GM19328 (cell line): Measurements from ENCODE around the gene CMTM7.
A peak's percentile ranks its signal among the peaks of the same experiment; 100 is the strongest.

ENCODE experiments used
- ATAC-seq: cut with Tn5 transposase; IDR thresholded peaks from one replicate; pipeline ENCODE4 v1.9.1; 2021; ENCODE audit warnings: mild to moderate bottlenecking, moderate library complexity; ENCODE audit not compliant: unreplicated experiment

The CMTM7 gene

DNA sequence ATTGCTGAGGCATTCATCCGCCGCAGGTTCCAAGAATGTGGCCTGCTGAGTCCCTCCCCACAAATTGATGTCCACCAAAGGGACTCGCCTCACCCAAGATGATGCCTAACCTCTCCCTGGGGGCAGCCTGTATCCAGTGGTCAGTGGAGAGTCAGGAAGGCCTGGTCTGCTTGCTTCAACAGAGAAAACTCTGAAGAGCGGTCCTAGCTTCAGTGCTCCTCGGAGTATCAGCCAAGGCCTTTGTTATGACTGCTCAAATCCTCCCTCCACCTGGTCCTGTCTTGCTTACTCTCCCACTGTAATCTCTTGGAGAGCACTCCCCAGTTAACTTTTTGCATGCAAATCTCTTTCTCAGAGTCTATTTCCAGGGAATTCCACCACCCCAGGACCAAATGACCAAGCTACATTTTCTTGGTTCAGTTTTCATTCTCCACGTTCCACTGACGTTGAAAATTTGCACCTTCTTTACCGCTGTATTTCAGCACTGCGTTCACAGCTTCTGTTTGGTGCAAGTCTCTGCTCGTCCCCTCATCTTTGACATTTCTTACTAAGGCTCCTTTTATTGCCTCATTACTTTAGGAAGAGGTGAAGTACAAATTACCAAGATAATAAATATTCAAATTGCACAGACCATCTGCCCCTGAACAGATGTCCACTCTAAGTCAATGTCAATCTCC, 22.3 kb downstream of the CMTM7 start:
- no peak for ATAC-seq

DNA sequence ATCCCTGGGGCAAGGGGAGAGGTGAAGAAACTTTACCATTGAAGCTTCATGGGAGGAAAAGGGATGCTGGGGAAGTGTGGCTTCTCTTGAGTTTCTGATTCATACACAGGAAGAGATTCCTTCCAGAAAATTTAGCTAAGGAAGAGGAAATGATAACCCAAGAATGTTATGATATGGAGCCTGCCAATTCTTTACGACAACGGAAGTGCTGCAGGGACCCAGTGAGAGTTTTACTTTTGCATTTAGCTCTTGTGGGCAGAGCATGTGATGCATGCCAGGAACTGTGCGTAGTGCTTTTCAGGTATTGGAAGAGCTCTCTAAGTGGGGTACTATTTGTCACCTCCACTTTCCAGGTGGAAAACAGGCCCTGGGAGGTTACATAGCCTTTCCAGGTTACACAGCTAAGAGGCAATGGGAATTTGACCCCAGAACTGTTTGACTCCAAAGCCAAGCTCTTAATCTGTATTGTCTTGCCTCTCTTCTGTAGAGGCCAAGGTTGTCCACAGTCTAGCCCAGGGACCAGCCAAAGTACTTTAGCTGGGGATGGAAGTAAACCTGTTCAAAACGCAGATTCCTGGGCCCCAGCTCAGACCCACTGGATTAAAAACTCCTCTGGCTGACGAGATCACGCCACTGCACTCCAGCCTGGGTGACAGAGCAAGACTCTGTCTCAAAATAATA, 23.0 kb downstream of the CMTM7 start:
- ATAC-seq: no peak

DNA sequence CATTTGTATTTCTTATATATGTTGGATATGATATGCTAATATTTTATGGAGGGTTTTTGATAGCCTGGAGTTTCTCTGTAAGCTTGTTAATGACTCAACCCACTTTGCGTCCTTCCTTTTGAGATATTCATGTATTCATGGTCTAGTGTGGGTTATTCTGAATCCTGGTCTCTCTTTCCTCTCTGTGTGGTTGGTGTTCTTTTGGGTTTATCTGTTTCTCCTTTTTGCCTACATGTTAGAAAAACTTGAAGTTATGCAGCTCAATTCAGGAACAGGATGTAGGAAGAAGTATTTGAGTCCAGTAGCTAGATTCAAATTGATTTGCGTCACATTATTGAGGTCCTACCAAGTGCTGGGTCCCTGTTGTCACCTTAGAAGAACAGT, 28.1 kb downstream of the CMTM7 start:
- ATAC-seq: no peak

DNA sequence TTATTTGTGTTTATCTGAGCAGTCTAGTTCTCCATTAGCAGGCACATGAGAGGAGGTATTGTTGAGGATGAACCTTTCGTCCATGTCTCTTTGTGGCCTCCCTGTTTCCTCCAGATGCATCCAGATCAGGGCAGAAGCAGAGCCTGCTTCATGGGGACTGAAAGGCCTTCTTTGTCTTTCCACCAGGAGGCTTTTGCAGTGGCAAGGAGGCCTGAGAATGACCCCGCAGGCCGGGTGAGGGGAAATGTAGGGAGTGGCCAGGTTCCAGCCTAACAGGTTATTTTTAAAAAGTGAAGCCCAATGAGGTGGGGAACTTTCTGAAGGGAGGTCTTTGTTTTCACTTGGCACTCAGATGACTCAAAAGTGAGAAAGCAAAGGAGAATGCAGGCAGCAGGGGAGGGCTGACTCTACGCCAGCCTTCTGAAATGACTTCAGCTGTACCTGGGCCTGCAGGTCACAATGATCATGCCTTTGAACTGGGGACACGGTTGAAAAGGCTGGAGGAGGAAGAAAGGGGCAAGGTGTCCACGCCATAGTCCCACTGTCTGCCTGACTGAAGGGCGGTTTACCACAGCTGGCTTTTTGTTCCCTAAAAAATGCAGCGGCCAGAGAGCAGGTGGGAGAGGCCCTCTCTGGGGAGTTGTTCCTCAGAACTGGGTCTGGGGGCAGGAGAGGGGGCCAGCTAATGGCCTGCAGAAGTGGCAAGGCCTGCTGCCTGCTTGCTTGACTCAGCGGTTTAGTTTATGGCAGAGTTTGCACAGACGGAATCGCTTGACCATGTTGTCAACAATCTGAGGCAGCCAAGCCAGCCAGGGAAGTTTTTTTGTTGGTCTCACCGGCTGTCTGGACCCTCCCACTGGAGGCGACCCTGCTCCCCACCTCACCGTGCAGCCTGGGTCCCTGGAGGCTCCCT, 28.7 kb downstream of the CMTM7 start:
- ATAC-seq: peak; percentile 64

DNA sequence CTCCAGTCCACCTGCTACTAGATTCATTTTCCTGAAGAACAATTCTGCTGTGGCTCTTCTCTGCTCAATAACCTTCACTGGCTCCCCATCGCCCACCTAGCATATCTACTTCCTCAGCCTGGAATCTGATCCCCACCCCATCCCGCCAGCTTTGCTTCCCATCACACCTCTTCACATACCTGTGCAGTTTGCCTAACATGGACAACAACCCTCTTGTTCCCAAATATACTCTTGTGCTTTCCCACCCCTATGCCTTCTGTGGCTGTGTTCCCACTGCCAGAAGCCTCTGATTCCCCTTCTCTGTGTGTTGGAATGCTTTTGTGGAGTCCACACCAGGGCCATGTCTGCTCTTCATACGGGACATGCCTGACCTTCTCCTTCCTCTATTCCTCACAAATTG, 29.5 kb downstream of the CMTM7 start:
- ATAC-seq: no peak

DNA sequence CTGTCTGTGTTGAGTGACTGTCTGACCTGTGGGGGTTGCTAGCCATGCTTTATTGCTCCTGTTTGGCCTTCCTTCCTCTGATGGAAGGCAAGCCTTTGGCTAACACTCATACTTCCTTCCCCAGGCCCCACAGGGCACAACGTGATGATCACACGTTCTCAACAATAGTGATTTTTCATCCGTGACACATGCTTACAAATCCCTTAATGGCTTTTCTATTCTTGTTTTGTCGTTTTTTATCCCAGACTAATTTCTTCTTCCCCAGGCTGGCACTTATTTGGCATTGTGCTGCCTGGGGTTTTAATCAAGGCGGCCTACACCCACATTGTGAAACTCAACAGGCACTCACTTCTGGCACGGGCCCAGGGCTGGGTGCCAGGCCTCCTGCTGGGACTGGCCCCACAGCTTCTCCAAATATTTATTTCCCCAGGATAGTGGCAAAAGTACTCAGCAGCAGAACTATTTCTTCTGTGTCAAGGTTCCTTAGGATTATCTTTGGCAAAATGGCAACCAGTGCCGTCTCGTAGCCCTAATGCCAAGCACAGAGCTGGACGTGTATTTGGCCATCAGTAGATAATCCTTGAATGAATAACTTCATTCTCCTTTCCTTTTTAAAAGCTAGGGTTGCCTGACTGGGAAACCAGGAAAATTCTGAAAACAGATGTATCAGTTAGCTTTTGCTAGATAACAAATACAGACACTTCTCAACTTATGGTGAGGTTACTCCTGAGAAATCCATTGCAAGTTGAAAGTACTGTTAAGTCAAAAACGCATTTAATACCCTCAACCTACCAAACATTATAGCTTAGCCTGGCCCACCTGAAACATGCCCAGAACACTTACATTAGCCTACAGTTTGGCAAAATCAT, 30.6 kb downstream of the CMTM7 start:
- ATAC-seq: no peak

DNA sequence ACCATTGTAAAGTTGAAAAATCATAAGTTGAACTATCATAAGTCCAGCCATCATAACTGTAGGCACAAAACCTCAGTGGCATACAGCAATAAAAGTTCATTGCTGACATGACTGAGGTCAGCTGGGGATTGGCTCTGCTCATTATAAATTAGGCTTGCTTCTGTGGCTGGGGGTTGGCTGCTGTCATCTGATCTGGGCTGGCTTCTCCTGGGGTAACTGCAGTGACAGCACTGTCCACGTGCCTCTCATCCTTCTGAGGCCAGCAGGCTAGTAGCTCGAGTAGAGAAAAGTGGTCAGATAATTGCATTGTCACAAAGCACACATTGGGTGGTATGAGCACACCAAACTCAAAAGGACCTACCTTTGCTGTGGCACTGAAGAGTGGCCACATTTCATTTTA, 31.3 kb downstream of the CMTM7 start:
- ATAC-seq: no peak

DNA sequence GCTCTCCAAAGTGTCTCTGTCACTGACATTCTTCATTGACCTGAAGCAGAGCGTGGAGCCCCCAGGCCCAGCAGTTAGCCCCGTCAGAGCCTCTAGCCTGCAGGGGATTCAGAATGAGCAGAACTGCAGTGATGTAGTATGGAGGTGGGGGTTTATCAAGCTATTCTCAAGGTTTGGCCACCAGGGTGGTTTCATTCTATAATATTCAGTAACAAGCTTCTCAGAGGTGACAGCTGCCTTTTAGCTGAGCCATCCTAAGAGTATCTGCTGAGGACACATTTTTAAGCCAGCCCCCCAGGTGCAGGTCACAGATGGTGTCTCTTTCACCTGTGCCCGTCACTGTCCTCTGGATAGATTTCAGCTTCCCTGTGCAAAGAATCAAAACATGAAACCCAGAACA, 31.9 kb downstream of the CMTM7 start:
- peak; percentile 31 for ATAC-seq

DNA sequence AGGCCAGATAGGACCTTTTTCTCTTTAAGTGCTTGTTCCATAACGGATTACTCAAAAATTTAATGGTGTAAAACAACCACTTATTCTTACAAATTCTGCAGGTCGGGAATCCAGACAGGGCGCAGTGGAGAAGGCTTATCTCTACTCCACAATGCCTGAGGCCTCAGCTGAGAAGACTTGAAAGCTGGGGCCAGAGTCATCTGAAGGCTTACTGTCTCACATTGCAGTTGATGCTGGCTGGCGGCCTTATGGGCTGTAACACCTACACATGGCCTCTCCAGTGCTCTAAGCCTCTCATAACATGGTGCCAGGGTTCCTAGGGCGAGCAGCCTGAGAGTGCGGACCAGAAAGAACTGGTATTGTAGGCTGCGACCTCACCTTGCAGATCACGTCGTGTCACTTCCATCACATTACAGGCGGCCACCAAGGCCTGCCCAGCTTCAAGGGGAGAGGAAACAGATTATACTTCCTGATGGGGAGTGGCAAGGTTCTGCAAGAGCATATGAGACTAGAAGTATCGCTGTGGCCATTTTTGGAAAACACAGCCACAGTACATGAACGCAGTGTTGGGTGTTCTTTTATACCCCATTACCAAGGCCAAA, 32.4 kb downstream of the CMTM7 start:
- no peak for ATAC-seq

DNA sequence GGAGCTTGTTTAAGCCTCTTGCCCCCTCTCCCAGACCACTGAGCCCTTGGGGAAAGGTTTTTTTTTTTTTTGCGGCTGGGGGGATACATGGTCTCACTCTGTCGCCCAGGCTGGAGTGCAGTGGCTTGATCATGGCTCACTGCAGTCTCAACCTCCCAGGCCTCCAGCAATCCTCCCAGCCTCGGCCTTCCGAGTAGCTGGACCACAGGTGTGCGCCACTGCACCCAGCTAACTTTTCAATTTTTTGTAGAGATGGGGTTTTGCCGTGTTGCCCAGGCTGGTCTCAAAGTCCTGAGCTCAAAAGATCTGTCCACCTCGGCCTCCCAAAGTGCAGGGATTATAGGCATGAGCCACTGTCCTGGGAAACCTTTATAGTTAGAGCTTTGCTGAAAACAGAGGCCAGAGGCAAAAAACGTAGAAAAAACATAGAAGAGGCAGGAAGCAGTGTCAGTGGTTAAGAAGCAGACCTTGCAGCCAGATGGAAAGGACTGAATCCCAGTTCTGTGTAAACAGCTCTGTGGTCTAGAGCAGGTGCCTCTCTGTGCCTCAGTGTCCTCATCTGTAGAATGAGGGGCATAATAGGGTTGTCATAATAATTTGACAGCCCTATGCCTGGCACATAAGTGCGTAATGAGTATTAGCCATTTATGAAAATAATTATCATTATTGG, 33.1 kb downstream of the CMTM7 start:
- ATAC-seq: no peak

DNA sequence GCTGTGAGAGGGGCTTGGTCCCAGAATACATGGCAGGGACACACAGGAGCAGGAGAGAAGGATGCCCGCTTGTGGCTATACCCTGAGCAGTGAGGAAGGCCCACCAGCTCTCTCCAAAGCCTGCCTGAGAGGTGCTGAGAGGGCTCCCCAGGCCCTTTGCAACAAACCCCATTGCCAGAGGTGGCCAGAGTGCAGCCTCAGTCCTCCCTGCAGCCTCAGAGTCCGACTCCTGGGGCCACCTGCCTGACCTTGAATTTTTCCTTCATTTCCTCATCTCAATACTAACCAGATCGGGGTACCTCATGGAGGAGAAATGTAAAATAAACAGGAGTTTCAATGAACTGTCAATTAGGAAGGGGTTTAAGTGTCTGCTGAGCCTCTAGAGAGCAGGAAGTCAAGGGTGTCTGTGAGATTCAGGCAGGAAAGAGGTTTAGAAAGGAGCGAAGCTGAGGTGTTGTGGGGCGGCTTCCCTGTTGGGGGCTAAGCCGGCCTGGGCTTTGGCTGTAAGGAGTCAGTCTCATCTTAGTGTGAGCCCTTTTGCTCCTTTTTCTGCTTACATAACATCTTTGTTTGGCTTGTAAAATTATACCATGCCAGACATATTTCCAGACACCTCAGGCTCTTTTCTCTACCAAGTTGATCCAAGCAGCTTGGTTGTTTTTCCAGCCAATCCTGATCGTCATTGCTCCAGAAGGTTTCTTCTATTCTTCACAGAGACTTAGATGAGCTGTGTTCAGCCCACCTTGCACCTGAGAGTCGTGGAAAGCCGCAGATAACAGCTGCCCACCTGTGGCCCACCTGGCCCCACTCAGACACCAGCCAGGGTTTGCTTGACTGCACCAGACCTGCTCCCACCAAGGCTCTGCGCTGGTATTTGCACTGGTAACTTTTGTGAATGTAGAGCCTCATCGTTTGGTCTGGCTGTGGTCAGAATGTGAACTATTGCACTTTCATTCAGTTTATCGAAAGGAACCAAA, 36.7 kb downstream of the CMTM7 start:
- peak; percentile 61 for ATAC-seq

DNA sequence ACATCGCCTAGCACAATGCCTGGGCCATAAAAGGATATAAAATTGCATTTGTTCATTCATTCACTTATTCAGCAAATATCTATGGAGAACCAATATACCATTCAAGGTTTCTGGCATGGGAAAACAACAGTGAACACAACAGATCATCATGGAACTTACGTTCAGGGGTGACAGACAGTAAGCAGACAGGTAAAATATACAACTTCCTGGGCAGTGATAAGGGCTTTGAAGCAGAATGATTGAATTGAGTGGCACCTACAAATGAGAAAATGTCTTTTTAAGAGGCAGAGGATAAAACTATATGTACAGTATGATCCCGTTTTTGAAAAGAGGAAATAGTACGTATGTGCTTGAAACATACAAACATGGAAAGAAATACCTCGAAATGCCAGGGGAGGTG, 39.2 kb downstream of the CMTM7 start:
- no peak for ATAC-seq

DNA sequence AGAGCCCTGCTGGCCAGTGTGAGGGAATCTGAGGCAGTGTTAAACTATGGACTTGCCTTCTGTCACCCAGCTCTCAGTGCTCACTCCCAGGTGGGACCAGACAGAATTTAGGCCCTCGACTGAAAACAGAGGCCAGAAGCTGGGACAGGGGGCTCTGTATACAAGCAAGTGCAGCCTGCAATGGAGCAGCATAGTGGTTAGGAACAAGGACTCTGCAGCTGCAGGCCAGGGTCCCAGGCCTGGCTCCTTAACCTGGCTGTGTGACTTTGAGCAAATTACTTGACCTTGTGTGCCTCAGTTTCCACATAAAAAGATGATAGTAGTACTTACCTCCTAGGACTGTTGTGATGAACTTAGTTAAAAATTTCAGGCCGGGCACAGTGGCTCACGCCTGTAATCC, 39.8 kb downstream of the CMTM7 start:
- no peak for ATAC-seq

DNA sequence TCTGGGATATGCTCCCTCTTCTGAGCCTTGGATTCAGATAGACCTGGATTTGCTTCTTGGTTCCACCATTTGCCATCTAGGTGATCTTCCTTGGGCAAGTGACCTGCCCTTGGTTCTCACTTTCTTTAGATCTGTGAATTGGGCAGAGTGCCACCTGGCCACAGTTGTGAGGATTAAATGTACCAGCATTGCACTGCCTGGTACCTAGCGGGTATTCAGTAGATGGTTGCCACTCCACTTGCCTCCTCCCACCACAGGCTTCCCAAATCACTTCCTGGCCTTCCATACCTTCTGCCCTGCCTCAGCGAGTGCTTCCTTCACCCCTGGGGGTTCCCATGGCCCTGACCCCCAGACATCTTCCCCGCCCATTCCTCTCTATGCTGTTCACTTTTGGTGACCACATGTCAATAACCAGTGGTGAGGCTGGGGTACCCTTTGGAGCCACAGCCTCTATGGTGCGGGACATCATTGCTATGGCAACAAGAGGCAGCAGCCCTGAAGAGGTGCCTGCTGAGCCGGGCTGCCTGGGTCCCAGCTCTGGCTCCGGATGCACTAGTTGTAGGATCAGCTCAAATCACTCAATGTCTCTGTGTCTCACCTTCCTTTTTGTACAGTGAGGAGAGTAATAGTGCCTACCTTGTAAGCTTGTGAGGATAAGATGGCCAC, 40.5 kb downstream of the CMTM7 start:
- no peak for ATAC-seq

DNA sequence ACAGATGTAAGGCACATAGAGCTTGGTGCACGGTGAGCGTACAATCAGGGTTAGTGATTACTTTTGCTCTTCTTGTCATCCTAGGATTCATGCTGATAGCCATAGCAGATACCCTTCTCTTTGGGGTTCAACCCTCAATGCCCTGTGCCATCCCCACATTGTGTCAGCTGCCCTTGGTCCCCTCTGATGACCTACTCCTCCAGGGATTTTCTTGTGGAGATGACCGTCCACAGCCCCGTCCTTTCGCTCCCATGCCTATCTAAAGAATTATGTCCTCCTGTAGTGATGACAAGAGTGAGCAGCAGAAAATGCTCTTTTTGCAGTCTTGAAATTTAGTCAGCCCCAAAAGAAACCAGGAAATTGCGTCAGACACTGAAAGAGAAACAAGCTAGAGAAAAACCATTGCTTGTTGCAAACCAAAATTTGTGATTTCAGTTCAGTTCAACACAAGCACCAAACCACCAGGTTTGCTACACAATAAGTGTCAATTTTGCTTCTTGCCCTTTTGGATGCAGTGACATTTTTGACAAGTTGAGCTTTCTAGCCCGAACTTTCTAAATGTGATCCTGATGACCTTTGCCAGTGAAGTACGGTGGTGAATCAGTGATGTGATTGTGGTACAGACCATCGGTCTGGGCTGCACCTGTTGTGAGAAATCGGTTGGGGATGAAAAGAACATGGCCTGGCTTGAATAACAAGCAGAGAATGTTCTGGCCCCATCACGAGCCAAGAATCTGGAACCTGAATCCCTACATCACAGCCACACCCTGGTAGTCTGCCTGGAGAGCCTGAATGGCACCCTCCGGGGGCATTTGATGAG, 41.3 kb downstream of the CMTM7 start:
- ATAC-seq: peak; percentile 33

DNA sequence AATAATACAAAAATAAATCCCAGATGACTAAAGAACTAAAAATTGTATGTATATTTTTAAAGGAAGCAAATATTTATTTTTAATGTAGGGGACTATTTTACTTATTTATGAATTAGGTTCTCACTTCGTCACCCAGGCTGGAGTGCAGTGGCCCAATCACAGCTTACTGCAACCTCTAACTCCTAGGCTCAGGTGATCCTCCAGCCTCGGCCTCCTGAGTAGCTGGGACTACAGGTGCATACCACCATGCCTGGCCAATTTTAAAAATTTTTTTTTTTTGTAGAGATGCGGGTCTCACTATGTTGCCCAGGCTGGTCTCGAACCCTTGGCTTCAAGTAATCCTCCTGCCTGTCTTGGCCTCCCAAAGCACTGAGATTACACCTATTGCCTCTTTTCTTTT, 42.6 kb downstream of the CMTM7 start:
- ATAC-seq: no peak
